SK-N-SH (cell line): ENCODE results near the gene CARMIL3.
"Not testable (repeated sequence)": the region's sequence is repeated elsewhere in the genome, so short reads cannot be mapped to it uniquely, and the experiment has no call there.

Experiments
- FOXJ3 ChIP-seq: sonication (generic); formaldehyde crosslinking; IDR thresholded peaks from 2 replicates; pipeline ENCODE4 v1.5.1; 2020; ENCODE audit warnings: mild to moderate bottlenecking, missing genetic modification reagents
- FOXM1 ChIP-seq: IDR thresholded peaks from 2 replicates; pipeline ENCODE4 v1.4.0; 2012; ENCODE audit warnings: low read depth, mild to moderate bottlenecking
- GABPA ChIP-seq: IDR thresholded peaks from 2 replicates; pipeline ENCODE4 v1.4.0; 2012; ENCODE audit warnings: low read depth, mild to moderate bottlenecking
- POLR2AphosphoS5 ChIP-seq: IDR thresholded peaks from 2 replicates; pipeline ENCODE4 v1.6.1; 2012; ENCODE audit warnings: low read depth, low read length
- SIN3A ChIP-seq: IDR thresholded peaks from 2 replicates; pipeline ENCODE4 v1.6.1; 2012; ENCODE audit warnings: low read depth, mild to moderate bottlenecking, low read length, moderate library complexity, borderline replicate concordance
- TEAD4 ChIP-seq: IDR thresholded peaks from 2 replicates; pipeline ENCODE4 v1.4.0; 2012; ENCODE audit warnings: mild to moderate bottlenecking, borderline replicate concordance; ENCODE audit not compliant: insufficient read depth
- TF ChIP-seq, protein P1 (sequence below): fragments of 200-600 bp; sonication (generic); IDR thresholded peaks from 2 replicates; pipeline ENCODE4 v1.6.1; 2017; ENCODE audit warnings: antibody characterized with exemption, mild to moderate bottlenecking, moderate library complexity
- TF ChIP-seq, protein P2 (sequence below): IDR thresholded peaks from 2 replicates; pipeline ENCODE4 v1.6.1; 2012; ENCODE audit warnings: mild to moderate bottlenecking, low read depth, low read length, moderate library complexity
- TF ChIP-seq, protein P3 (sequence below): IDR thresholded peaks from 2 replicates; pipeline ENCODE4 v1.4.0; 2012; ENCODE audit warnings: low read depth

DNA sequence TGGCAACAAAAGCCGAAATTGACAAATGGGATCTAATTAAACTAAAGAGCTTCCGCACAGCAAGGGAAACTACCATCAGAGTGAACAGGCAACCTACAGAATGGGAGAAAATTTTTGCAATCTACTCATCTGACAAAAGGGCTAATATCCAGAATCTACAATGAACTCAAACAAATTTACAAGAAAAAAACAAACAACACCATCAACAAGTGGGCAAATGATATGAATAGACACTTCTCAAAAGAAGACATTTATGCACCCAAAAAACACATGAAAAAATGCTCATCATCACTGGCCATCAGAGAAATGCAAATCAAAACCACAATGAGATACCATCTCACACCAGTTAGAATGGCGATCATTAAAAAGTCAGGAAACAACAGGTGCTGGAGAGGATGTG, 22.1 kb upstream of the CARMIL3 start:
- TF ChIP-seq, protein P1, sequence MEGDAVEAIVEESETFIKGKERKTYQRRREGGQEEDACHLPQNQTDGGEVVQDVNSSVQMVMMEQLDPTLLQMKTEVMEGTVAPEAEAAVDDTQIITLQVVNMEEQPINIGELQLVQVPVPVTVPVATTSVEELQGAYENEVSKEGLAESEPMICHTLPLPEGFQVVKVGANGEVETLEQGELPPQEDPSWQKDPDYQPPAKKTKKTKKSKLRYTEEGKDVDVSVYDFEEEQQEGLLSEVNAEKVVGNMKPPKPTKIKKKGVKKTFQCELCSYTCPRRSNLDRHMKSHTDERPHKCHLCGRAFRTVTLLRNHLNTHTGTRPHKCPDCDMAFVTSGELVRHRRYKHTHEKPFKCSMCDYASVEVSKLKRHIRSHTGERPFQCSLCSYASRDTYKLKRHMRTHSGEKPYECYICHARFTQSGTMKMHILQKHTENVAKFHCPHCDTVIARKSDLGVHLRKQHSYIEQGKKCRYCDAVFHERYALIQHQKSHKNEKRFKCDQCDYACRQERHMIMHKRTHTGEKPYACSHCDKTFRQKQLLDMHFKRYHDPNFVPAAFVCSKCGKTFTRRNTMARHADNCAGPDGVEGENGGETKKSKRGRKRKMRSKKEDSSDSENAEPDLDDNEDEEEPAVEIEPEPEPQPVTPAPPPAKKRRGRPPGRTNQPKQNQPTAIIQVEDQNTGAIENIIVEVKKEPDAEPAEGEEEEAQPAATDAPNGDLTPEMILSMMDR, result not testable (repeated sequence)
- TF ChIP-seq TEAD4; POLR2AphosphoS5; FOXM1; FOXJ3 (CRISPR knock-in tag); SIN3A; GABPA: not testable (repeated sequence)
- TF ChIP-seq, protein P2, sequence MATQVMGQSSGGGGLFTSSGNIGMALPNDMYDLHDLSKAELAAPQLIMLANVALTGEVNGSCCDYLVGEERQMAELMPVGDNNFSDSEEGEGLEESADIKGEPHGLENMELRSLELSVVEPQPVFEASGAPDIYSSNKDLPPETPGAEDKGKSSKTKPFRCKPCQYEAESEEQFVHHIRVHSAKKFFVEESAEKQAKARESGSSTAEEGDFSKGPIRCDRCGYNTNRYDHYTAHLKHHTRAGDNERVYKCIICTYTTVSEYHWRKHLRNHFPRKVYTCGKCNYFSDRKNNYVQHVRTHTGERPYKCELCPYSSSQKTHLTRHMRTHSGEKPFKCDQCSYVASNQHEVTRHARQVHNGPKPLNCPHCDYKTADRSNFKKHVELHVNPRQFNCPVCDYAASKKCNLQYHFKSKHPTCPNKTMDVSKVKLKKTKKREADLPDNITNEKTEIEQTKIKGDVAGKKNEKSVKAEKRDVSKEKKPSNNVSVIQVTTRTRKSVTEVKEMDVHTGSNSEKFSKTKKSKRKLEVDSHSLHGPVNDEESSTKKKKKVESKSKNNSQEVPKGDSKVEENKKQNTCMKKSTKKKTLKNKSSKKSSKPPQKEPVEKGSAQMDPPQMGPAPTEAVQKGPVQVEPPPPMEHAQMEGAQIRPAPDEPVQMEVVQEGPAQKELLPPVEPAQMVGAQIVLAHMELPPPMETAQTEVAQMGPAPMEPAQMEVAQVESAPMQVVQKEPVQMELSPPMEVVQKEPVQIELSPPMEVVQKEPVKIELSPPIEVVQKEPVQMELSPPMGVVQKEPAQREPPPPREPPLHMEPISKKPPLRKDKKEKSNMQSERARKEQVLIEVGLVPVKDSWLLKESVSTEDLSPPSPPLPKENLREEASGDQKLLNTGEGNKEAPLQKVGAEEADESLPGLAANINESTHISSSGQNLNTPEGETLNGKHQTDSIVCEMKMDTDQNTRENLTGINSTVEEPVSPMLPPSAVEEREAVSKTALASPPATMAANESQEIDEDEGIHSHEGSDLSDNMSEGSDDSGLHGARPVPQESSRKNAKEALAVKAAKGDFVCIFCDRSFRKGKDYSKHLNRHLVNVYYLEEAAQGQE, result not testable (repeated sequence)
- TF ChIP-seq, protein P3, sequence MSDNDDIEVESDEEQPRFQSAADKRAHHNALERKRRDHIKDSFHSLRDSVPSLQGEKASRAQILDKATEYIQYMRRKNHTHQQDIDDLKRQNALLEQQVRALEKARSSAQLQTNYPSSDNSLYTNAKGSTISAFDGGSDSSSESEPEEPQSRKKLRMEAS, result not testable (repeated sequence)
